MM.1S (cell line): ENCODE results near the gene ARHGEF26.

Source experiments
- DNase-seq: peaks from one replicate; pipeline ENCODE4 v3.0.0-alpha.2; 2015
- H2AFZ ChIP-seq: fragments of 300-600 bp; sonication (generic); 2 replicates; pipeline ENCODE4 v1.6.0; 2016; ENCODE audit warnings: antibody characterized with exemption, low read length
- H3F3A ChIP-seq: fragments of 300-600 bp; sonication (generic); 2 replicates; pipeline ENCODE4 v1.6.1; 2016; ENCODE audit warnings: mild to moderate bottlenecking, antibody characterized with exemption, low read length, moderate library complexity, mixed read lengths; ENCODE audit not compliant: insufficient read depth
- H3K27ac ChIP-seq: fragments of 300-600 bp; sonication (generic); 2 replicates; pipeline ENCODE4 v1.5.1; 2016; ENCODE audit warnings: mild to moderate bottlenecking, low read length
- H3K27me3 ChIP-seq: fragments of 300-600 bp; sonication (generic); replicated peaks from 2 replicates; pipeline ENCODE4 v1.6.0; 2016; ENCODE audit warnings: low read length; ENCODE audit not compliant: insufficient read depth
- H3K36me3 ChIP-seq: fragments of 300-600 bp; sonication (generic); replicated peaks from 2 replicates; pipeline ENCODE4 v1.6.1; 2016; ENCODE audit warnings: mild to moderate bottlenecking, low read length, mixed read lengths; ENCODE audit not compliant: insufficient read depth
- H3K4me1 ChIP-seq: fragments of 300-600 bp; sonication (generic); 2 replicates; pipeline ENCODE4 v1.6.1; 2016; ENCODE audit warnings: low read length, mixed read lengths
- H3K4me2 ChIP-seq: fragments of 300-600 bp; sonication (generic); 2 replicates; pipeline ENCODE4 v1.6.0; 2016; ENCODE audit warnings: low read depth, low read length
- H3K4me3 ChIP-seq: fragments of 300-600 bp; sonication (generic); 2 replicates; pipeline ENCODE4 v1.5.1; 2016; ENCODE audit warnings: low read length, mixed read lengths
- H3K79me2 ChIP-seq: fragments of 300-600 bp; sonication (generic); 2 replicates; pipeline ENCODE4 v1.6.1; 2016; ENCODE audit warnings: mixed run types, low read length, mixed read lengths
- H3K9ac ChIP-seq: fragments of 300-600 bp; sonication (generic); 2 replicates; pipeline ENCODE4 v1.6.1; 2016; ENCODE audit warnings: low read length, mixed read lengths
- H3K9me2 ChIP-seq: fragments of 300-600 bp; sonication (generic); replicated peaks from 2 replicates; pipeline ENCODE4 v1.6.1; 2016; ENCODE audit warnings: mild to moderate bottlenecking, low read length, mixed read lengths; ENCODE audit not compliant: insufficient read depth
- H3K9me3 ChIP-seq: fragments of 300-600 bp; sonication (generic); replicated peaks from 2 replicates; pipeline ENCODE4 v1.6.1; 2016; ENCODE audit warnings: mild to moderate bottlenecking, low read length, mixed read lengths; ENCODE audit not compliant: insufficient read depth
- H4K20me1 ChIP-seq: fragments of 300-600 bp; sonication (generic); 2 replicates; pipeline ENCODE4 v1.6.1; 2016; ENCODE audit warnings: mild to moderate bottlenecking, low read length, moderate library complexity, mixed read lengths; ENCODE audit not compliant: insufficient read depth
- CTCF ChIP-seq: fragments of 300-600 bp; sonication (generic); IDR thresholded peaks from 2 replicates; pipeline ENCODE4 v1.5.1; 2016; ENCODE audit warnings: antibody characterized with exemption, low read length, mixed read lengths
- EZH2 ChIP-seq: fragments of 300-600 bp; sonication (generic); optimal IDR thresholded peaks from 2 replicates; pipeline ENCODE3; 2017; ENCODE audit warnings: low read depth, mild to moderate bottlenecking, antibody characterized with exemption, low read length, mixed read lengths
- EZH2phosphoT487 ChIP-seq: fragments of 300-600 bp; sonication (generic); IDR thresholded peaks from 2 replicates; pipeline ENCODE4 v1.6.1; 2018; ENCODE audit warnings: antibody characterized with exemption, low read length

Gene ARHGEF26

GRCh38 chr3:154111365-154111935 is 9.7 kb upstream of the ARHGEF26 start:
- TF ChIP-seq EZH2 (no peak), EZH2phosphoT487 (no peak), CTCF (no peak)

GRCh38 chr3:154112146-154112852 is 8.9 kb upstream of the ARHGEF26 start:
- TF ChIP-seq EZH2phosphoT487: no peak
- TF ChIP-seq CTCF: no peak
- no peak for TF ChIP-seq EZH2
- H3K9me3 ChIP-seq: no peaks in the 10 kb centered on the region
- H3K4me1 ChIP-seq: no peaks in the 10 kb centered on the region
- no peaks in the 10 kb centered on the region for H3K79me2 ChIP-seq
- H3K27me3 ChIP-seq: no peaks in the 10 kb centered on the region
- no peaks in the 10 kb centered on the region for H3K9me2 ChIP-seq
- no peak overlapping the region for H3K4me3 ChIP-seq
- no peaks in the 10 kb centered on the region for H3K36me3 ChIP-seq
- no peak for DNase-seq
- H3K9ac ChIP-seq: no peak overlapping the region
- H3F3A ChIP-seq: no peaks in the 10 kb centered on the region
- H3K27ac ChIP-seq: no peak overlapping the region
- no peak overlapping the region for H3K4me2 ChIP-seq
- no peaks in the 10 kb centered on the region for H4K20me1 ChIP-seq
- no peak overlapping the region for H2AFZ ChIP-seq

More at GRCh38 chr3:154111365-154111935, 9.7 kb upstream of the ARHGEF26 start:
- no peaks in the 10 kb centered on the region for H3K79me2 ChIP-seq
- no peak overlapping the region for H3K9ac ChIP-seq
- DNase-seq: no peak
- H3K27ac ChIP-seq: no peak overlapping the region
- no peaks in the 10 kb centered on the region for H3K36me3 ChIP-seq
- H3K4me1 ChIP-seq: no peaks in the 10 kb centered on the region
- H3F3A ChIP-seq: no peaks in the 10 kb centered on the region
- H3K27me3 ChIP-seq: no peaks in the 10 kb centered on the region
- no peak overlapping the region for H3K4me3 ChIP-seq
- H3K9me2 ChIP-seq: no peaks in the 10 kb centered on the region
- H3K4me2 ChIP-seq: no peak overlapping the region
- H3K9me3 ChIP-seq: no peaks in the 10 kb centered on the region
- H2AFZ ChIP-seq: no peak overlapping the region
- no peaks in the 10 kb centered on the region for H4K20me1 ChIP-seq

GRCh38 chr3:154113609-154114008 is 7.6 kb upstream of the ARHGEF26 start:
- H3K9me3 ChIP-seq: no peaks in the 10 kb centered on the region
- H3K36me3 ChIP-seq: no peaks in the 10 kb centered on the region
- H2AFZ ChIP-seq: no peak overlapping the region
- no peak for TF ChIP-seq CTCF
- no peak for TF ChIP-seq EZH2
- no peak for TF ChIP-seq EZH2phosphoT487
- H3K4me1 ChIP-seq: no peaks in the 10 kb centered on the region
- no peak overlapping the region for H3K4me3 ChIP-seq
- no peaks in the 10 kb centered on the region for H3K79me2 ChIP-seq
- H3K9me2 ChIP-seq: no peaks in the 10 kb centered on the region
- H3K9ac ChIP-seq: no peak overlapping the region
- no peaks in the 10 kb centered on the region for H3F3A ChIP-seq
- no peak for DNase-seq
- H4K20me1 ChIP-seq: no peaks in the 10 kb centered on the region
- H3K27me3 ChIP-seq: no peaks in the 10 kb centered on the region
- no peak overlapping the region for H3K4me2 ChIP-seq
- no peak overlapping the region for H3K27ac ChIP-seq
